Pancreas (tissue), 10 donors: ENCODE measurements around the gene ETFRF1. TPM values are rescaled to one million over a fixed set of nuclear protein-coding genes. Genes with fewer than 3 reads are reported as not detected.
A peak's percentile ranks its signal among the peaks of the same experiment; 100 is the strongest.

Experiments
- ATAC-seq, 4 donors: fragments of 200-7000 bp; cut with Tn5 transposase; one replicate each; pipeline versions ENCODE4 v1.8.0 to v1.9.1; 2020; ENCODE audit warnings: mild to moderate bottlenecking in 4 of 4, moderate library complexity in 4 of 4
- DNase-seq, 6 donors: peaks; one replicate each; pipeline ENCODE4 v3.0.0-alpha.2; 2020
- FAIRE-seq: peaks from 2 replicates; lab custom pipeline; 2012; peaks lifted over from hg19 to GRCh38; lab: Jason Lieb, UNC
- H3K27ac ChIP-seq, 4 donors: fragments of 200-600 bp; sonication (generic); 1 replicate in 3 of 4; 2 replicates in 1 of 4; pipeline versions ENCODE4 v1.5.0 to v1.8.0; 2020
- H3K27me3 ChIP-seq, 4 donors: fragments of 200-600 bp; one replicate each; pipeline ENCODE4 v1.8.0; 2021
- H3K36me3 ChIP-seq, 3 donors: fragments of 200-600 bp; sonication (generic) in 1 of 3; one replicate each; pipeline versions ENCODE4 v1.5.0 to v1.8.0; 2020 to 2021
- H3K4me1 ChIP-seq, 3 donors: fragments of 200-600 bp; one replicate each; pipeline ENCODE4 v1.8.0; 2021
- H3K4me3 ChIP-seq, 4 donors: fragments of 200-600 bp; sonication (generic) in 2 of 4; one replicate each; pipeline versions ENCODE4 v1.5.0 to v1.8.0; 2020 to 2021
- H3K9me3 ChIP-seq, 4 donors: fragments of 200-600 bp; one replicate each; pipeline ENCODE4 v1.8.0; 2021
- CTCF ChIP-seq, 4 donors: fragments of 200-600 bp; sonication (generic) in 3 of 4; IDR thresholded peaks; one replicate each; pipeline versions ENCODE4 v1.5.0 to v1.8.0; 2021; ENCODE audit warnings: antibody characterized with exemption in 4 of 4
- WGBS, 2 donors: extraction: QIAGEN DNeasy Blood & Tissue Kit; methylation state at CpG; one replicate each; pipeline ENCODE4 v1.1.7; 2013; 5-methylcytosine and 5-hydroxymethylcytosine counted together
- intact Hi-C, 3 donors: fragments of 100-400 bp; cut with DNase I; formaldehyde crosslinking; loops; one replicate each; pipeline versions ENCODE4 v1.11.1 to v1.14.2; 2022
- polyA plus RNA-seq, 2 donors: library from polyadenylated mRNA; stranded (reverse); fragments of 200-250 nt; gene quantifications; one replicate each; pipeline ENCODE4 v1.2.3, GENCODE V29; 2013
- total RNA-seq, 6 donors: library from RNA; stranded (reverse); fragmentation: NEBNext Ultra II Directional in 4 of 6; extraction: Animal tissue kit (Norgen Biotek cat#: 25700) in 4 of 6; gene quantifications; one replicate each; pipeline versions ENCODE4 v1.2.1 to v1.2.4, GENCODE V29; 2021 to 2023
- donor health status: healthy with polysubstance abuse.
- donor health status: DM: no; HTN: no; CAD: no; lungs with moderate emphysema.
- donor health status: DM: no; HTN: no; CAD: no.
- donor health status: control.
- donor health status: control.
- donor health status: Bipolar disorder and iron deficiency.
- donor health status: DM: yes; HTN: yes; CAD: no.
- donor health status: DM: no; HTN: no; CAD: no.
- donor health status: DM: no; HTN: no; CAD: no.
- donor health status: DM: yes; HTN: yes; CAD: no.

ETFRF1 gene
- total RNA-seq (10 to 100 TPM in 3 of 6 donors, 1 to 10 TPM in 3; 8.3 to 14.5 (median 9.8) TPM), polyA plus RNA-seq (10 to 100 TPM in 1 of 2 donors, 1 to 10 TPM in 1; 8.5 to 26.1 TPM)

GRCh38 chr12:25195056-25195971, at the start of gene ETFRF1, which contains the start of gene DNAI7:
Gene ETFRF1 (plus strand): TSS chr12:25195237. CDS start chr12:25203957, 8,720 bp downstream.
Gene DNAI7 (minus strand): TSS chr12:25195160. CDS start chr12:25195078, 82 bp downstream.
- Histone ChIP-seq H3K4me3 (peak within 1 kb of the TSS; percentile 31 to 78 (median 61)), H3K27ac (peak within 1 kb of the TSS; percentile 85 to 93 (median 92)), H3K36me3 (no peaks in the 10 kb centered on the region), H3K9me3 (no peaks in the 10 kb centered on the region), H3K27me3 (no peaks in the 10 kb centered on the region), H3K4me1 (no peaks in the 10 kb centered on the region)
- FAIRE-seq: peak; percentile 53
- peak; percentile 98 to 100 (median 98) for DNase-seq
- no peak for TF ChIP-seq CTCF (IDR thresholded peaks at IDR 0.05)
- intact Hi-C loops: no loop called here
- WGBS, 2 donors: 0% methylated on average over 54 of the region's 54 CpGs
- peak; percentile 98 to 100 (median 99) for ATAC-seq

GRCh38 chr12:25146686-25147085, 48.4 kb upstream of the ETFRF1 start:
- TF ChIP-seq CTCF (IDR thresholded peaks at IDR 0.05): no peak
- intact Hi-C loops: no loop called here
- Histone ChIP-seq H3K4me3 (no peak overlapping the region), H3K36me3 (no peaks in the 10 kb centered on the region), H3K4me1 (no peaks in the 10 kb centered on the region), H3K9me3 (no peaks in the 10 kb centered on the region), H3K27me3 (no peaks in the 10 kb centered on the region), H3K27ac (no peak overlapping the region)
- ATAC-seq (no peak), DNase-seq (no peak), FAIRE-seq (no peak)
- 92 to 97% methylated on average over 1 of the region's 1 CpG for WGBS, 2 donors

- intact Hi-C loops: no loop called here
- no peaks in the 10 kb centered on the region for H3K9me3 ChIP-seq
- FAIRE-seq (no peak), ATAC-seq (peak in 2 of 4 donors; percentile 50 to 60), DNase-seq (no peak)
- no peak overlapping the region for H3K4me3 ChIP-seq
- H3K36me3 ChIP-seq: no peaks in the 10 kb centered on the region
- H3K27me3 ChIP-seq: no peaks in the 10 kb centered on the region
- H3K27ac ChIP-seq: no peak overlapping the region
- no peak for TF ChIP-seq CTCF (IDR thresholded peaks at IDR 0.05)
- 49 to 56% methylated on average over 5 of the region's 5 CpGs for WGBS, 2 donors
- peaks cover 0 to 6% (median 0%) of the 10 kb centered on the region in 3 donors for H3K4me1 ChIP-seq
These were observed 43.6 kb upstream of the ETFRF1 start for GRCh38 chr12:25151476-25151875.

GRCh38 chr12:25152055-25152454, 43.0 kb upstream of the ETFRF1 start:
- Histone ChIP-seq H3K36me3 (no peaks in the 10 kb centered on the region), H3K4me1 (peaks cover 0 to 6% (median 0%) of the 10 kb centered on the region in 3 donors), H3K27me3 (no peaks in the 10 kb centered on the region), H3K27ac (no peak overlapping the region), H3K9me3 (no peaks in the 10 kb centered on the region), H3K4me3 (no peak overlapping the region)
- WGBS, 2 donors: 61 to 65% methylated on average over 5 of the region's 5 CpGs
- no peak for ATAC-seq
- no peak for TF ChIP-seq CTCF (IDR thresholded peaks at IDR 0.05)
- no peak for FAIRE-seq
- intact Hi-C loops: no loop called here
- DNase-seq: no peak
